Loucy (cell line): Measurements from ENCODE around the gene CIP2A.

ENCODE experiments used
- CTCF ChIP-seq: fragments of 200-600 bp; sonication (generic); conservative IDR thresholded peaks from 2 replicates; pipeline ENCODE4 v1.5.1; 2014; ENCODE audit warnings: mild to moderate bottlenecking, antibody characterized with exemption, low read length
- EZH2phosphoT487 ChIP-seq: fragments of 200-600 bp; IDR thresholded peaks from 2 replicates; pipeline ENCODE4 v1.6.1; 2018; ENCODE audit warnings: antibody characterized with exemption, mild to moderate bottlenecking, moderate library complexity, borderline replicate concordance

DNA sequence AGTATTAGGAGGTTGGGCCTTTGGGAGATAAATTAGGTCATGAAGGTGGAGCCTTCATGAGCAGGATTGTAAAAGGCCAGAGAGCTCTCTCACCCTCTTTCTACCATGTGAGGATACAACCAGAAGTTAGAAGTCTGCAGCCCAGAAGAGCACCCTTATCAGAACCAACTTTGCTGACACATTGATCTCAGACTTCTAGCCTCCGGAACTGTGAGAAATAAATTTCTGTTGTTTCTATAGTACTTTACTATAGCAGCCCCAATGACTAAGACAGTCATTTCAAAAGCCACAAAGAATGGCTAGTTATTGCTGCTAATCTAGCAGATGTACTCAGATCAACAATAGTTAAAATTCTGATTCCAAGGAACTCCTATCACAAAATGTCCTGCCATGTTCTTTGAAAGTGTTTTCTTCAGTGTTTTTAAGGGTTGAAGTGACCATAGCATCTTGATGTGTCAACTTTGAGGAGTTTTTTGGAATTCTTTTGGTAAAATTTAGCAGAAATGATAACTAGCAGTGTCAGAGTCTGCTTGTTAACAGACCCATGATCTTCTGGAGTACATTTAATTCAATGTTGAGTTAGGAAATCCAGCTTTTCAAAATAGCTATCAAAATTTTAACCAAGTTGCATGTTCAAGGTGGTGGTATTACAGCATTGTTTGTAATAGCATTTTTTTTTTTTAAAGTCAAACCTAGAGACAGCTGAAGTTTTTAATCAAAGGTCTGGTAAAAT lies 10.6 kb upstream of the CIP2A start:
- no peak for TF ChIP-seq CTCF
- TF ChIP-seq EZH2phosphoT487, result no peak
